WTC11 (cell line): ENCODE measurements around the gene GRK2.

ENCODE experiments used
- CREB1 ChIP-seq: sonication (generic); formaldehyde crosslinking; IDR thresholded peaks from 2 replicates; pipeline ENCODE4 v1.8.0; 2023; ENCODE audit warnings: mild to moderate bottlenecking, missing genetic modification reagents
- CTCF ChIP-seq: fragments of 200-600 bp; IDR thresholded peaks from 2 replicates; pipeline ENCODE4 v1.8.0; 2022; ENCODE audit warnings: antibody characterized with exemption
- ELF4 ChIP-seq: sonication (generic); formaldehyde crosslinking; IDR thresholded peaks from 2 replicates; pipeline ENCODE4 v1.8.1; 2022; ENCODE audit warnings: low read depth, mild to moderate bottlenecking, moderate library complexity, missing genetic modification reagents
- FOXP4 ChIP-seq: sonication (generic); formaldehyde crosslinking; IDR thresholded peaks from 2 replicates; pipeline ENCODE4 v1.8.0; 2022; ENCODE audit warnings: mild to moderate bottlenecking, missing genetic modification reagents
- JUN ChIP-seq: sonication (generic); formaldehyde crosslinking; IDR thresholded peaks from 2 replicates; pipeline ENCODE4 v1.8.0; 2023; ENCODE audit warnings: mild to moderate bottlenecking, missing genetic modification reagents
- SMAD3 ChIP-seq: sonication (generic); formaldehyde crosslinking; IDR thresholded peaks from 2 replicates; pipeline ENCODE4 v1.8.0; 2022; ENCODE audit warnings: missing genetic modification reagents, mild to moderate bottlenecking, borderline replicate concordance
- TP53 ChIP-seq: sonication (generic); formaldehyde crosslinking; IDR thresholded peaks from 2 replicates; pipeline ENCODE4 v1.8.1; 2023; ENCODE audit warnings: mild to moderate bottlenecking, missing genetic modification reagents
- ZBTB43 ChIP-seq: sonication (generic); formaldehyde crosslinking; IDR thresholded peaks from 2 replicates; pipeline ENCODE4 v1.8.1; 2023; ENCODE audit warnings: mild to moderate bottlenecking, missing genetic modification reagents
- ZNF219 ChIP-seq: sonication (generic); formaldehyde crosslinking; IDR thresholded peaks from 2 replicates; pipeline ENCODE4 v1.8.0; 2023; ENCODE audit warnings: missing genetic modification reagents, mild to moderate bottlenecking, borderline replicate concordance

- TF ChIP-seq ELF4: no peak
- TF ChIP-seq CREB1 (CRISPR knock-in tag): no peak
- TF ChIP-seq CTCF: no peak
- no peak for TF ChIP-seq ZBTB43 (CRISPR knock-in tag)
- no peak for TF ChIP-seq FOXP4 (CRISPR knock-in tag)
- no peak for TF ChIP-seq ZNF219 (CRISPR knock-in tag)
- no peak for TF ChIP-seq JUN (CRISPR knock-in tag)
- no peak for TF ChIP-seq SMAD3 (CRISPR knock-in tag)
- TF ChIP-seq TP53 (CRISPR knock-in tag): no peak
Measured at GRCh38 chr11:67282876-67283371, 16.7 kb downstream of the GRK2 start.
